CD14-positive monocyte (primary cell): ENCODE measurements around the gene SIDT1. TPM values are rescaled to one million over a fixed set of nuclear protein-coding genes. Genes with fewer than 3 reads are reported as not detected.
A peak's percentile ranks its signal among the peaks of the same experiment; 100 is the strongest.

Source experiments
- DNase-seq, 3 donors: peaks; one replicate each; pipeline ENCODE4 v3.0.0-alpha.2; 2011 to 2022
- H2AFZ ChIP-seq: 2 replicates; pipeline ENCODE4 v1.6.0; 2012; ENCODE audit warnings: mild to moderate bottlenecking, low read depth, low read length, inconsistent platforms; ENCODE audit not compliant: insufficient read depth, poor library complexity, severe bottlenecking
- H3K27ac ChIP-seq, 2 donors: 1 replicate in 1 of 2; 2 replicates in 1 of 2; pipeline ENCODE4 v1.5.1; 2012 to 2013; ENCODE audit warnings: low read length in 2 of 2, control low read depth in 1 of 2, inconsistent platforms in 1 of 2, low read depth in 1 of 2, mild to moderate bottlenecking in 1 of 2
- H3K27me3 ChIP-seq, 2 donors: one replicate each; pipeline versions ENCODE4 v1.6.0 to v1.6.1; 2011 to 2013; ENCODE audit warnings: low read length in 2 of 2; ENCODE audit not compliant: control insufficient read depth in 2 of 2, insufficient read depth in 2 of 2
- H3K36me3 ChIP-seq, 2 donors: replicated peaks in 1 of 2; 1 replicate in 1 of 2; 2 replicates in 1 of 2; pipeline versions ENCODE4 v1.5.1 to v1.6.1; 2012 to 2013; ENCODE audit warnings: low read length in 2 of 2, control low read depth in 1 of 2, inconsistent platforms in 1 of 2, mild to moderate bottlenecking in 1 of 2; ENCODE audit not compliant: insufficient read depth in 2 of 2, control insufficient read depth in 1 of 2
- H3K4me1 ChIP-seq, 2 donors: 1 replicate in 1 of 2; 2 replicates in 1 of 2; pipeline versions ENCODE4 v1.5.1 to v1.6.1; 2012 to 2013; ENCODE audit warnings: low read length in 2 of 2, control low read depth in 1 of 2, inconsistent platforms in 1 of 2, mild to moderate bottlenecking in 1 of 2, moderate library complexity in 1 of 2; ENCODE audit not compliant: insufficient read depth in 2 of 2, control insufficient read depth in 1 of 2
- H3K4me2 ChIP-seq: replicated peaks from 2 replicates; pipeline ENCODE3; 2012; ENCODE audit warnings: low read length, moderate library complexity, mild to moderate bottlenecking; ENCODE audit not compliant: poor library complexity, severe bottlenecking; ENCODE audit errors: extremely low read depth
- H3K4me3 ChIP-seq, 3 experiments: fragments of 200-600 bp in 1 of 3; sonication (generic) in 1 of 3; replicated peaks in 1 of 3; 1 replicate in 2 of 3; 2 replicates in 1 of 3; pipeline ENCODE4 v1.5.1; 2011 to 2013; ENCODE audit warnings: low read length in 3 of 3, mild to moderate bottlenecking in 3 of 3, control low read depth in 2 of 3, low read depth in 2 of 3, inconsistent platforms in 1 of 3, moderate library complexity in 1 of 3
- H3K79me2 ChIP-seq: 2 replicates; pipeline ENCODE4 v1.6.0; 2012; ENCODE audit warnings: mild to moderate bottlenecking, control low read depth, inconsistent platforms, low read length, moderate library complexity; ENCODE audit not compliant: insufficient read depth
- H3K9ac ChIP-seq: 2 replicates; pipeline ENCODE4 v1.6.0; 2017; ENCODE audit warnings: low read length, mild to moderate bottlenecking; ENCODE audit not compliant: insufficient read depth, poor library complexity, severe bottlenecking
- H3K9me3 ChIP-seq, 2 donors: replicated peaks in 1 of 2; 1 replicate in 1 of 2; 2 replicates in 1 of 2; pipeline versions ENCODE4 v1.5.1 to v1.6.1; 2012 to 2013; ENCODE audit warnings: low read length in 2 of 2, control low read depth in 1 of 2; ENCODE audit not compliant: control insufficient read depth in 1 of 2, insufficient read depth in 1 of 2
- H4K20me1 ChIP-seq: 2 replicates; pipeline ENCODE4 v1.6.0; 2012; ENCODE audit warnings: mild to moderate bottlenecking, low read length, control low read depth, moderate library complexity; ENCODE audit not compliant: insufficient read depth
- H3K27ac Mint-ChIP-seq, 7 donors: one replicate each; pipeline ENCODE4 v1.8.0; 2020; ENCODE audit warnings: mild to moderate bottlenecking in 7 of 7, mixed read lengths in 7 of 7, moderate library complexity in 6 of 7, inconsistent platforms in 2 of 7
- H3K27me3 Mint-ChIP-seq, 3 donors: one replicate each; pipeline ENCODE4 v1.8.0; 2021 to 2022; ENCODE audit warnings: low read depth in 3 of 3, mild to moderate bottlenecking in 3 of 3, mixed read lengths in 3 of 3, moderate library complexity in 3 of 3, inconsistent platforms in 1 of 3
- H3K36me3 Mint-ChIP-seq, 2 donors: one replicate each; pipeline ENCODE4 v1.8.0; 2020; ENCODE audit warnings: mixed read lengths in 2 of 2, inconsistent platforms in 1 of 2, mild to moderate bottlenecking in 1 of 2
- H3K4me1 Mint-ChIP-seq: one replicate; pipeline ENCODE4 v1.8.0; 2020; ENCODE audit warnings: mild to moderate bottlenecking, mixed read lengths
- H3K4me3 Mint-ChIP-seq, 2 donors: one replicate each; pipeline ENCODE4 v1.8.0; 2020; ENCODE audit warnings: mild to moderate bottlenecking in 2 of 2, mixed read lengths in 2 of 2, moderate library complexity in 1 of 2
- H3K9me3 Mint-ChIP-seq, 7 donors: one replicate each; pipeline ENCODE4 v1.8.0; 2020 to 2022; ENCODE audit warnings: mixed read lengths in 7 of 7, mild to moderate bottlenecking in 6 of 7, moderate library complexity in 6 of 7, inconsistent platforms in 2 of 7
- WGBS: methylation state at CpG from one replicate; pipeline ENCODE4 v1.1.5; 2013; ENCODE audit warnings: missing lambda C conversion rate; ENCODE audit not compliant: insufficient coverage; 5-methylcytosine and 5-hydroxymethylcytosine counted together
- intact Hi-C, 2 donors: fragments of 100-400 bp; cut with micrococcal nuclease; formaldehyde crosslinking; loops; one replicate each; pipeline versions ENCODE4 v1.15.0 to v1.15.1; 2023
- polyA plus RNA-seq, 3 donors: library from polyadenylated mRNA; depleted of rRNA in 1 of 3; unstranded in 2 of 3; stranded (reverse) in 1 of 3; fragments of 300-500 nt in 2 of 3; fragments of >200 nt in 1 of 3; fragmentation: Illumina TruSeq in 2 of 3; gene quantifications; 1 replicate in 2 of 3; 2 replicates in 1 of 3; pipeline ENCODE4 v1.2.3, GENCODE V29; 2012 to 2021
- TF ChIP-seq, protein P1 (sequence below): fragments of 200-600 bp; IDR thresholded peaks from one replicate; pipeline ENCODE4 v1.8.0; 2022; ENCODE audit warnings: antibody characterized with exemption, mild to moderate bottlenecking

Gene SIDT1
- polyA plus RNA-seq, 3 donors: 3.2 to 7.1 (median 4.0) TPM

GRCh38 chr3:113654851-113655250 lies 122.5 kb downstream of the SIDT1 start:
- no peak for DNase-seq
- H3K9me3 ChIP-seq: no peaks in the 10 kb centered on the region
- no peaks in the 10 kb centered on the region for H4K20me1 ChIP-seq
- H3K4me1 ChIP-seq: no peaks in the 10 kb centered on the region
- no peak overlapping the region for H3K4me3 Mint-ChIP-seq
- peaks cover 0 to 4% (median 0%) of the 10 kb centered on the region in 7 donors for H3K9me3 Mint-ChIP-seq
- H3K27me3 Mint-ChIP-seq: no peaks in the 10 kb centered on the region
- H3K36me3 Mint-ChIP-seq: peaks cover 31 to 61% of the 10 kb centered on the region in 2 donors
- no peak overlapping the region for H3K9ac ChIP-seq
- H3K4me2 ChIP-seq: no peak overlapping the region
- H3K27ac ChIP-seq: no peak overlapping the region
- no peak overlapping the region for H3K4me3 ChIP-seq
- TF ChIP-seq, protein P1, sequence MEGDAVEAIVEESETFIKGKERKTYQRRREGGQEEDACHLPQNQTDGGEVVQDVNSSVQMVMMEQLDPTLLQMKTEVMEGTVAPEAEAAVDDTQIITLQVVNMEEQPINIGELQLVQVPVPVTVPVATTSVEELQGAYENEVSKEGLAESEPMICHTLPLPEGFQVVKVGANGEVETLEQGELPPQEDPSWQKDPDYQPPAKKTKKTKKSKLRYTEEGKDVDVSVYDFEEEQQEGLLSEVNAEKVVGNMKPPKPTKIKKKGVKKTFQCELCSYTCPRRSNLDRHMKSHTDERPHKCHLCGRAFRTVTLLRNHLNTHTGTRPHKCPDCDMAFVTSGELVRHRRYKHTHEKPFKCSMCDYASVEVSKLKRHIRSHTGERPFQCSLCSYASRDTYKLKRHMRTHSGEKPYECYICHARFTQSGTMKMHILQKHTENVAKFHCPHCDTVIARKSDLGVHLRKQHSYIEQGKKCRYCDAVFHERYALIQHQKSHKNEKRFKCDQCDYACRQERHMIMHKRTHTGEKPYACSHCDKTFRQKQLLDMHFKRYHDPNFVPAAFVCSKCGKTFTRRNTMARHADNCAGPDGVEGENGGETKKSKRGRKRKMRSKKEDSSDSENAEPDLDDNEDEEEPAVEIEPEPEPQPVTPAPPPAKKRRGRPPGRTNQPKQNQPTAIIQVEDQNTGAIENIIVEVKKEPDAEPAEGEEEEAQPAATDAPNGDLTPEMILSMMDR: no peak
- intact Hi-C loops: no loop called here
- no peak overlapping the region for H2AFZ ChIP-seq
- no peaks in the 10 kb centered on the region for H3K4me1 Mint-ChIP-seq
- no peaks in the 10 kb centered on the region for H3K79me2 ChIP-seq
- peak overlapping the region in 1 of 7 donors; percentile 2 for H3K27ac Mint-ChIP-seq
- 100% methylated on average over 1 of the region's 3 CpGs for WGBS
- H3K27me3 ChIP-seq: no peaks in the 10 kb centered on the region
- H3K36me3 ChIP-seq: peaks cover 3 to 39% of the 10 kb centered on the region in 2 donors

- H3K27me3 ChIP-seq: no peaks in the 10 kb centered on the region
- no peaks in the 10 kb centered on the region for H3K4me1 ChIP-seq
- Mint-ChIP-seq H3K4me1 (no peaks in the 10 kb centered on the region), H3K4me3 (no peak overlapping the region), H3K27me3 (no peaks in the 10 kb centered on the region), H3K9me3 (peaks cover 0 to 5% (median 0%) of the 10 kb centered on the region in 7 donors), H3K36me3 (peaks cover 57 to 76% of the 10 kb centered on the region in 2 donors), H3K27ac (peak overlapping the region in 1 of 7 donors; percentile 46)
- no peak overlapping the region for H3K27ac ChIP-seq
- intact Hi-C loops: no loop called here
- no peak overlapping the region for H3K9ac ChIP-seq
- H3K4me3 ChIP-seq: no peak overlapping the region
- H3K9me3 ChIP-seq: no peaks in the 10 kb centered on the region
- H3K36me3 ChIP-seq: peaks cover 27 to 71% of the 10 kb centered on the region in 2 donors
- no peak overlapping the region for H2AFZ ChIP-seq
- H3K4me2 ChIP-seq: no peak overlapping the region
- no peaks in the 10 kb centered on the region for H3K79me2 ChIP-seq
- no peak for DNase-seq
- H4K20me1 ChIP-seq: no peaks in the 10 kb centered on the region
- TF ChIP-seq, protein P1: no peak
- 100% methylated on average over 2 of the region's 3 CpGs for WGBS
These were observed 125.8 kb downstream of the SIDT1 start for GRCh38 chr3:113658107-113658506.
